HepG2 (cell line): ENCODE measurements around the gene NRSN2. TPM values are rescaled to one million over a fixed set of nuclear protein-coding genes. Genes with fewer than 3 reads are reported as not detected.

ENCODE experiments used
- ATAC-seq: fragments of 200-7000 bp; cut with Tn5 transposase; 3 replicates; pipeline ENCODE4 v1.9.1; 2020; ENCODE audit warnings: mild to moderate bottlenecking, moderate library complexity
- BruUV-seq: library from RNA; stranded (reverse); fragments of 400-500 nt; replicated peaks from 2 replicates; lab custom pipeline; 2021; lab: Mats Ljungman, UMichigan
- CTCF ChIA-PET: fragments of 300-600 bp; formaldehyde crosslinking; extraction: SDS; loops from one replicate; lab custom pipeline; 2021; ENCODE audit warnings: low total read pairs, inconsistent platforms, low intra/inter-chr PET ratio; lab: Yijun Ruan, JAX
- POLR2A ChIA-PET: fragments of 350-600 bp; sonication (Branson Sonifier 250); formaldehyde crosslinking; loops from one replicate; lab custom pipeline; 2020; ENCODE audit warnings: antibody characterized with exemption, inconsistent platforms; lab: Yijun Ruan, JAX
- DNase-seq: peaks from one replicate; pipeline ENCODE4 v3.0.0-alpha.2; 2015; ENCODE audit warnings: low spot score
- FAIRE-seq: peaks from 3 replicates; lab custom pipeline; 2011; peaks lifted over from hg19 to GRCh38; lab: Jason Lieb, UNC
- H2AFZ ChIP-seq: one replicate; pipeline ENCODE4 v1.6.1; 2011; ENCODE audit warnings: low read length, inconsistent platforms
- H3K27ac ChIP-seq: fragments of 300-600 bp; 3 replicates; pipeline ENCODE4 v1.8.0; 2011; ENCODE audit warnings: mixed run types, mild to moderate bottlenecking, mixed read lengths, low read length, inconsistent platforms; ENCODE audit not compliant: insufficient read depth; ENCODE audit errors: extremely low read length
- H3K27me3 ChIP-seq, 2 experiments: fragments of 200-600 bp in 1 of 2; 2 replicates in 1 of 2; 3 replicates in 1 of 2; pipeline versions ENCODE4 v1.6.0 to v1.8.0; 2011; ENCODE audit warnings: low read length in 2 of 2, mild to moderate bottlenecking in 2 of 2, moderate library complexity in 2 of 2, inconsistent platforms in 1 of 2; ENCODE audit not compliant: insufficient read depth in 2 of 2, control insufficient read depth in 1 of 2
- H3K36me3 ChIP-seq, 2 experiments: fragments of 200-600 bp in 1 of 2; replicated peaks in 1 of 2; 2 replicates in 1 of 2; 3 replicates in 1 of 2; pipeline versions ENCODE4 v1.5.1 to v1.8.0; 2011; ENCODE audit warnings: low read length in 2 of 2, inconsistent platforms in 1 of 2; ENCODE audit not compliant: insufficient read depth in 2 of 2, control insufficient read depth in 1 of 2
- H3K4me1 ChIP-seq: 2 replicates; pipeline ENCODE4 v1.5.1; 2012; ENCODE audit warnings: low read length, inconsistent platforms; ENCODE audit not compliant: insufficient read depth
- H3K4me2 ChIP-seq: 2 replicates; pipeline ENCODE4 v1.6.0; 2011; ENCODE audit warnings: low read depth, low read length, inconsistent platforms
- H3K4me3 ChIP-seq, 3 experiments: fragments of 200-600 bp in 1 of 3; sonication (generic), shearing (Covaris generic) in 1 of 3; replicated peaks in 1 of 3; 2 replicates each; pipeline ENCODE4 v1.5.1; 2011 to 2016; ENCODE audit warnings: low read length in 3 of 3, inconsistent platforms in 2 of 3, low read depth in 2 of 3, mild to moderate bottlenecking in 2 of 3, control low read depth in 1 of 3, mixed read lengths in 1 of 3; ENCODE audit not compliant: insufficient read depth in 1 of 3
- H3K79me2 ChIP-seq: one replicate; pipeline ENCODE4 v1.6.1; 2011; ENCODE audit warnings: low read length, inconsistent platforms; ENCODE audit not compliant: insufficient read depth
- H3K9ac ChIP-seq: 2 replicates; pipeline ENCODE4 v1.6.0; 2011; ENCODE audit warnings: mild to moderate bottlenecking, low read depth, low read length, inconsistent platforms; ENCODE audit not compliant: insufficient read depth
- H3K9me3 ChIP-seq: 2 replicates; pipeline ENCODE4 v1.5.1; 2012; ENCODE audit warnings: mild to moderate bottlenecking, low read length
- H4K20me1 ChIP-seq: 2 replicates; pipeline ENCODE4 v1.6.0; 2011; ENCODE audit warnings: inconsistent platforms, mild to moderate bottlenecking, low read length, moderate library complexity; ENCODE audit not compliant: insufficient read depth
- CENPT ChIP-seq: sonication (generic); formaldehyde crosslinking; IDR thresholded peaks from 2 replicates; pipeline ENCODE4 v1.8.0; 2022; ENCODE audit warnings: low read depth, mild to moderate bottlenecking, moderate library complexity, missing genetic modification reagents
- FOSL2 ChIP-seq: sonication (generic); formaldehyde crosslinking; IDR thresholded peaks from 2 replicates; pipeline ENCODE4 v1.4.0; 2020; ENCODE audit warnings: missing genetic modification reagents
- FOXK1 ChIP-seq: sonication (generic); formaldehyde crosslinking; IDR thresholded peaks from 2 replicates; pipeline ENCODE4 v1.4.0; 2020; ENCODE audit warnings: low read depth, missing genetic modification reagents, borderline replicate concordance
- KDM5A ChIP-seq: fragments of 200-600 bp; sonication (generic); IDR thresholded peaks from 2 replicates; pipeline ENCODE4 v1.7.0; 2018; ENCODE audit warnings: antibody characterized with exemption, mild to moderate bottlenecking, low read length, borderline replicate concordance
- NR2C2 ChIP-seq: sonication (generic); formaldehyde crosslinking; IDR thresholded peaks from 2 replicates; pipeline ENCODE4 v1.4.0; 2020; ENCODE audit warnings: missing genetic modification reagents, mild to moderate bottlenecking, moderate library complexity, borderline replicate concordance
- NR2F6 ChIP-seq, 2 experiments: IDR thresholded peaks; 2 replicates each; pipeline ENCODE4 v1.6.1; 2016; ENCODE audit warnings: antibody characterized with exemption in 1 of 2, mild to moderate bottlenecking in 1 of 2
- RARA ChIP-seq: IDR thresholded peaks from 2 replicates; pipeline ENCODE4 v1.6.1; 2016; ENCODE audit warnings: missing genetic modification reagents, missing compliant biosample characterization
- RFX3 ChIP-seq: IDR thresholded peaks from 2 replicates; pipeline ENCODE4 v1.6.1; 2016; ENCODE audit warnings: missing biosample characterization, missing genetic modification reagents
- RXRA ChIP-seq: sonication (generic); formaldehyde crosslinking; IDR thresholded peaks from 2 replicates; pipeline ENCODE4 v1.5.1; 2020; ENCODE audit warnings: missing genetic modification reagents
- SKI ChIP-seq: fragments of 450-650 bp; IDR thresholded peaks from one replicate; pipeline ENCODE4 v1.6.1; 2018; ENCODE audit warnings: mild to moderate bottlenecking; ENCODE audit not compliant: partially characterized antibody
- ZNF292 ChIP-seq: sonication (generic); formaldehyde crosslinking; IDR thresholded peaks from 2 replicates; pipeline ENCODE4 v1.8.1; 2022; ENCODE audit warnings: mild to moderate bottlenecking, low read depth, missing genetic modification reagents, borderline replicate concordance
- in situ Hi-C: cut with HindIII; loops from 2 replicates; pipeline ENCODE4 v1.10.0; 2017; ENCODE audit warnings: low pct_unique_long_range_greater_than_20kb; ENCODE audit not compliant: extremely low pct_ligation_motif_present
- intact Hi-C: fragments of 100-400 bp; cut with micrococcal nuclease; formaldehyde crosslinking; loops from one replicate; pipeline ENCODE4 v1.10.0; 2022; ENCODE audit not compliant: unreplicated experiment
- polyA plus RNA-seq, 8 experiments: library from polyadenylated mRNA; depleted of rRNA in 3 of 8; stranded (reverse) in 7 of 8; unstranded in 1 of 8; fragments of >200 nt; fragmentation: Illumina TruSeq in 4 of 8; extraction: Trizol in 4 of 8; gene quantifications; 2 replicates each; pipeline versions ENCODE4 v1.2.1 to v1.2.3, GENCODE V29; 2011 to 2016; ENCODE audit warnings: low read depth in 4 of 8, missing spikeins in 1 of 8, mixed read lengths in 1 of 8; ENCODE audit not compliant: insufficient read depth in 1 of 8
- total RNA-seq, 5 experiments: library from RNA; depleted of rRNA; stranded (reverse); fragments of >200 nt; fragmentation: Illumina TruSeq; extraction: Trizol; gene quantifications; 2 replicates each; pipeline ENCODE4 v1.2.3, GENCODE V29; 2016; ENCODE audit warnings: low read depth in 1 of 5
- TF ChIP-seq, protein P1 (sequence below): IDR thresholded peaks from 2 replicates; pipeline ENCODE4 v1.4.0; 2020; ENCODE audit warnings: mild to moderate bottlenecking, missing genetic modification reagents
- TF ChIP-seq, protein P2 (sequence below): IDR thresholded peaks from 2 replicates; pipeline ENCODE4 v1.6.1; 2012; ENCODE audit warnings: low read depth, low read length, improper control_type of control experiment

Gene NRSN2
- total and polyA plus RNA-seq, 2 of the 13 experiments (the other 11 are each of a cell fraction or from before 2014, with no cell fraction given) = 32.3 to 49.4 TPM

DNA sequence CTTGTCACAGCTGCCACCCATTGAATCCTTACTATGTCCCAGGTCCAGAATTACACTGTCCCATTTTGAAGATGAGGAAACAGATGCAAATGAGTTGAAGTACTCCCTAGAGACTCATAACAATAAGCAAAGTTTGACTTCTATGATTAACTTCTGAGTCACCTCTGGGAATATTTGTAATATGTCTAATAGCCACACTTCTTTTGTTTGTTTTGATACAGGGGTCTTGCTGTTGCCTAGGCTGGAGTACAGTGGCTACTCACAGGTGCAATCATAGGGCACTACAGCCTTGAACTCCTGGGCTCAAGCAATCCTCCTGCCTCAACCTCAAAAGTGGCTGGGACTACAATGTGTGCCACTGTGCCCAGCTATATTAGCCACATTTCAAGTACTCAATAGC is 33.0 kb upstream of the NRSN2 start:
- H3K9ac ChIP-seq = no peak overlapping the region
- H3K4me1 ChIP-seq = peaks cover 30% of the 10 kb centered on the region
- in situ Hi-C loops (no loop called here), intact Hi-C loops (no loop called here)
- no peaks in the 10 kb centered on the region for H3K79me2 ChIP-seq
- H3K36me3 ChIP-seq = no peaks in the 10 kb centered on the region
- H3K27me3 ChIP-seq = no peaks in the 10 kb centered on the region
- TF ChIP-seq, protein P1, sequence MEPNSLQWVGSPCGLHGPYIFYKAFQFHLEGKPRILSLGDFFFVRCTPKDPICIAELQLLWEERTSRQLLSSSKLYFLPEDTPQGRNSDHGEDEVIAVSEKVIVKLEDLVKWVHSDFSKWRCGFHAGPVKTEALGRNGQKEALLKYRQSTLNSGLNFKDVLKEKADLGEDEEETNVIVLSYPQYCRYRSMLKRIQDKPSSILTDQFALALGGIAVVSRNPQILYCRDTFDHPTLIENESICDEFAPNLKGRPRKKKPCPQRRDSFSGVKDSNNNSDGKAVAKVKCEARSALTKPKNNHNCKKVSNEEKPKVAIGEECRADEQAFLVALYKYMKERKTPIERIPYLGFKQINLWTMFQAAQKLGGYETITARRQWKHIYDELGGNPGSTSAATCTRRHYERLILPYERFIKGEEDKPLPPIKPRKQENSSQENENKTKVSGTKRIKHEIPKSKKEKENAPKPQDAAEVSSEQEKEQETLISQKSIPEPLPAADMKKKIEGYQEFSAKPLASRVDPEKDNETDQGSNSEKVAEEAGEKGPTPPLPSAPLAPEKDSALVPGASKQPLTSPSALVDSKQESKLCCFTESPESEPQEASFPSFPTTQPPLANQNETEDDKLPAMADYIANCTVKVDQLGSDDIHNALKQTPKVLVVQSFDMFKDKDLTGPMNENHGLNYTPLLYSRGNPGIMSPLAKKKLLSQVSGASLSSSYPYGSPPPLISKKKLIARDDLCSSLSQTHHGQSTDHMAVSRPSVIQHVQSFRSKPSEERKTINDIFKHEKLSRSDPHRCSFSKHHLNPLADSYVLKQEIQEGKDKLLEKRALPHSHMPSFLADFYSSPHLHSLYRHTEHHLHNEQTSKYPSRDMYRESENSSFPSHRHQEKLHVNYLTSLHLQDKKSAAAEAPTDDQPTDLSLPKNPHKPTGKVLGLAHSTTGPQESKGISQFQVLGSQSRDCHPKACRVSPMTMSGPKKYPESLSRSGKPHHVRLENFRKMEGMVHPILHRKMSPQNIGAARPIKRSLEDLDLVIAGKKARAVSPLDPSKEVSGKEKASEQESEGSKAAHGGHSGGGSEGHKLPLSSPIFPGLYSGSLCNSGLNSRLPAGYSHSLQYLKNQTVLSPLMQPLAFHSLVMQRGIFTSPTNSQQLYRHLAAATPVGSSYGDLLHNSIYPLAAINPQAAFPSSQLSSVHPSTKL (CRISPR knock-in tag) = no peak
- TF ChIP-seq RARA (CRISPR knock-in tag) = peak; percentile 86
- TF ChIP-seq RXRA (CRISPR knock-in tag) = peak; percentile 71; the same call in 1 of the 2 replicates
- no peak for TF ChIP-seq NR2C2
- peak; percentile 25 for TF ChIP-seq SKI
- TF ChIP-seq FOXK1 = no peak
- TF ChIP-seq CENPT (CRISPR knock-in tag) = no peak
- no peak for TF ChIP-seq ZNF292 (CRISPR knock-in tag)
- no peak for TF ChIP-seq RFX3
- TF ChIP-seq FOSL2 (CRISPR knock-in tag) = peak; percentile 34; the same call in 1 of the 2 replicates
- TF ChIP-seq, protein P2, sequence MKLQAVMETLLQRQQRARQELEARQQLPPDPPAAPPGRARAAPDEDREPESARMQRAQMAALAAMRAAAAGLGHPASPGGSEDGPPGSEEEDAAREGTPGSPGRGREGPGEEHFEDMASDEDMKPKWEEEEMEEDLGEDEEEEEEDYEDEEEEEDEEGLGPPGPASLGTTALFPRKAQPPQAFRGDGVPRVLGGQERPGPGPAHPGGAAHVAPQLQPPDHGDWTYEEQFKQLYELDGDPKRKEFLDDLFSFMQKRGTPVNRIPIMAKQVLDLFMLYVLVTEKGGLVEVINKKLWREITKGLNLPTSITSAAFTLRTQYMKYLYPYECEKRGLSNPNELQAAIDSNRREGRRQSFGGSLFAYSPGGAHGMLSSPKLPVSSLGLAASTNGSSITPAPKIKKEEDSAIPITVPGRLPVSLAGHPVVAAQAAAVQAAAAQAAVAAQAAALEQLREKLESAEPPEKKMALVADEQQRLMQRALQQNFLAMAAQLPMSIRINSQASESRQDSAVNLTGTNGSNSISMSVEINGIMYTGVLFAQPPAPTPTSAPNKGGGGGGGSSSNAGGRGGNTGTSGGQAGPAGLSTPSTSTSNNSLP = 0 out of 2 replicates have a peak, but pooled peaks have one; percentile 34
- TF ChIP-seq NR2F6 (IDR thresholded peaks at IDR 0.05) = no peak
- TF ChIP-seq NR2F6 (CRISPR knock-in tag; IDR thresholded peaks at IDR 0.05) = no peak
- TF ChIP-seq KDM5A = no peak
- DNase-seq = peak; percentile 60
- no peak overlapping the region for H2AFZ ChIP-seq
- FAIRE-seq = no peak
- H4K20me1 ChIP-seq = no peaks in the 10 kb centered on the region
- ChIA-PET POLR2A (interaction anchor here (3.7 kb wide), 1 partner anchor 15 kb away, joined by 9 read pairs; no protein-coding TSS in a partner anchor), CTCF (no interaction called here)
- no peak overlapping the region for H3K27ac ChIP-seq
- H3K4me2 ChIP-seq = no peak overlapping the region
- BruUV-seq = no TSS peak
- ATAC-seq = no peak
- no peaks in the 10 kb centered on the region for H3K9me3 ChIP-seq
- no peak overlapping the region for H3K4me3 ChIP-seq
